IMR-90 (cell line): Measurements from ENCODE around the gene PPAT. TPM values are rescaled to one million over a fixed set of nuclear protein-coding genes. Genes with fewer than 3 reads are reported as not detected.

Experiments used
- ATAC-seq: fragments of 200-7000 bp; cut with Tn5 transposase; 2 replicates; pipeline ENCODE4 v1.9.1; 2020; ENCODE audit warnings: low read depth, mild to moderate bottlenecking, moderate library complexity
- BruUV-seq: library from RNA; stranded (reverse); fragments of 400-500 nt; replicated peaks from 2 replicates; lab custom pipeline; 2021; lab: Mats Ljungman, UMichigan
- CTCF ChIA-PET: fragments of 300-600 bp; formaldehyde crosslinking; extraction: SDS; loops from one replicate; lab custom pipeline; 2021; ENCODE audit warnings: antibody characterized with exemption; lab: Yijun Ruan, JAX
- POLR2A ChIA-PET: fragments of 300-600 bp; sonication (Branson Sonifier 250); formaldehyde crosslinking; loops from one replicate; lab custom pipeline; 2022; ENCODE audit warnings: antibody characterized with exemption; ENCODE audit not compliant: unreplicated experiment; lab: Charles Lee
- DNase-seq: peaks from one replicate; pipeline ENCODE4 v3.0.0; 2013
- H2AFZ ChIP-seq: replicated peaks from 2 replicates; pipeline ENCODE3; 2013; ENCODE audit warnings: low read length, mild to moderate bottlenecking; ENCODE audit not compliant: poor library complexity
- H2AK5ac ChIP-seq: 2 replicates; pipeline ENCODE4 v1.6.1; 2013; ENCODE audit warnings: low read depth, low read length, inconsistent platforms
- H2AK9ac ChIP-seq: replicated peaks from 2 replicates; pipeline ENCODE3; 2013; ENCODE audit warnings: mild to moderate bottlenecking, low read depth, low read length, moderate library complexity; ENCODE audit not compliant: poor library complexity
- H2BK120ac ChIP-seq: 2 replicates; pipeline ENCODE4 v1.6.1; 2013; ENCODE audit warnings: low read depth, low read length, inconsistent platforms
- H2BK15ac ChIP-seq: 3 replicates; pipeline ENCODE4 v1.6.1; 2013; ENCODE audit warnings: low read depth, low read length, inconsistent platforms
- H2BK20ac ChIP-seq: 2 replicates; pipeline ENCODE4 v1.6.1; 2013; ENCODE audit warnings: low read depth, mild to moderate bottlenecking, inconsistent platforms, low read length, moderate library complexity
- H2BK5ac ChIP-seq: 2 replicates; pipeline ENCODE4 v1.6.1; 2013; ENCODE audit warnings: mild to moderate bottlenecking, low read depth, low read length, inconsistent platforms; ENCODE audit not compliant: poor library complexity, severe bottlenecking
- H3K14ac ChIP-seq: replicated peaks from 2 replicates; pipeline ENCODE4 v1.6.1; 2013; ENCODE audit warnings: low read depth, low read length, inconsistent platforms
- H3K18ac ChIP-seq: 2 replicates; pipeline ENCODE4 v1.6.1; 2013; ENCODE audit warnings: low read depth, low read length, control low read depth
- H3K23ac ChIP-seq: 2 replicates; pipeline ENCODE4 v1.6.1; 2013; ENCODE audit warnings: low read depth, low read length, inconsistent platforms
- H3K27ac ChIP-seq: 2 replicates; pipeline ENCODE4 v1.5.1; 2013; ENCODE audit warnings: mild to moderate bottlenecking, control low read depth, low read length; ENCODE audit not compliant: insufficient read depth
- H3K27me3 ChIP-seq: 2 replicates; pipeline ENCODE4 v1.6.1; 2013; ENCODE audit warnings: low read length; ENCODE audit not compliant: control insufficient read depth, insufficient read depth
- H3K36me3 ChIP-seq: 2 replicates; pipeline ENCODE4 v1.6.1; 2013; ENCODE audit warnings: low read length, mixed read lengths; ENCODE audit not compliant: control insufficient read depth, insufficient read depth
- H3K4ac ChIP-seq: 2 replicates; pipeline ENCODE4 v1.6.1; 2013; ENCODE audit warnings: low read depth, low read length, inconsistent platforms
- H3K4me1 ChIP-seq: 2 replicates; pipeline ENCODE4 v1.6.1; 2013; ENCODE audit warnings: low read length, mixed read lengths; ENCODE audit not compliant: control insufficient read depth, insufficient read depth
- H3K4me2 ChIP-seq: 2 replicates; pipeline ENCODE4 v1.6.1; 2013; ENCODE audit warnings: low read depth, mild to moderate bottlenecking, control low read depth, low read length, moderate library complexity
- H3K4me3 ChIP-seq: 2 replicates; pipeline ENCODE4 v1.5.1; 2013; ENCODE audit warnings: low read depth, mild to moderate bottlenecking, control low read depth, low read length, moderate library complexity; ENCODE audit not compliant: insufficient read depth
- H3K56ac ChIP-seq: 2 replicates; pipeline ENCODE4 v1.6.1; 2013; ENCODE audit warnings: low read length, inconsistent platforms; ENCODE audit not compliant: insufficient read depth; ENCODE audit errors: extremely low read depth
- H3K79me1 ChIP-seq, 2 experiments: 2 replicates each; pipeline ENCODE4 v1.6.1; 2013; ENCODE audit warnings: low read length in 2 of 2, inconsistent platforms in 1 of 2, low read depth in 1 of 2
- H3K9ac ChIP-seq: 2 replicates; pipeline ENCODE4 v1.6.1; 2013; ENCODE audit warnings: low read depth, low read length, control low read depth
- H3K9me1 ChIP-seq: 2 replicates; pipeline ENCODE4 v1.6.1; 2013; ENCODE audit warnings: low read length, inconsistent platforms; ENCODE audit not compliant: insufficient read depth
- H3K9me3 ChIP-seq: 2 replicates; pipeline ENCODE4 v1.6.1; 2013; ENCODE audit warnings: low read length; ENCODE audit not compliant: control insufficient read depth, insufficient read depth
- H4K20me1 ChIP-seq: 2 replicates; pipeline ENCODE4 v1.6.1; 2013; ENCODE audit warnings: low read length, inconsistent platforms; ENCODE audit not compliant: insufficient read depth
- H4K5ac ChIP-seq: 2 replicates; pipeline ENCODE4 v1.6.1; 2013; ENCODE audit warnings: mild to moderate bottlenecking, low read depth, low read length, control low read depth
- H4K8ac ChIP-seq, 2 experiments: 2 replicates each; pipeline ENCODE4 v1.6.1; 2013; ENCODE audit warnings: low read depth in 2 of 2, low read length in 2 of 2, control low read depth in 1 of 2, inconsistent platforms in 1 of 2
- H4K91ac ChIP-seq: 2 replicates; pipeline ENCODE4 v1.6.1; 2013; ENCODE audit warnings: low read depth, low read length, inconsistent platforms; ENCODE audit not compliant: insufficient read depth
- ELK1 ChIP-seq: fragments of 150-350 bp; IDR thresholded peaks from 2 replicates; pipeline ENCODE4 v1.6.1; 2016; ENCODE audit warnings: low read depth, mild to moderate bottlenecking, low read length, moderate library complexity, borderline replicate concordance
- FOS ChIP-seq: fragments of 150-350 bp; IDR thresholded peaks from 2 replicates; pipeline ENCODE4 v1.6.1; 2016; ENCODE audit warnings: low read depth, low read length
- MAFK ChIP-seq: IDR thresholded peaks from 2 replicates; pipeline ENCODE4 v1.6.1; 2012; ENCODE audit warnings: low read depth, low read length, improper control_type of control experiment
- MXI1 ChIP-seq: IDR thresholded peaks from 2 replicates; pipeline ENCODE4 v1.6.1; 2012; ENCODE audit warnings: low read depth, mild to moderate bottlenecking, low read length, moderate library complexity, borderline replicate concordance
- RFX5 ChIP-seq: IDR thresholded peaks from 2 replicates; pipeline ENCODE4 v1.8.0; 2012; ENCODE audit warnings: low read depth, mild to moderate bottlenecking, low read length, moderate library complexity
- SMC3 ChIP-seq: fragments of 150-350 bp; IDR thresholded peaks from 2 replicates; pipeline ENCODE4 v1.6.1; 2016; ENCODE audit warnings: low read depth, mild to moderate bottlenecking, antibody characterized with exemption, low read length, moderate library complexity
- USF2 ChIP-seq: fragments of 150-350 bp; IDR thresholded peaks from 2 replicates; pipeline ENCODE4 v1.6.1; 2017; ENCODE audit warnings: mild to moderate bottlenecking, antibody characterized with exemption, low read length, low read depth
- WGBS, 2 experiments: methylation state at CpG; one replicate each; pipeline versions ENCODE4 v1.1.5 to v1.1.7; 2013; ENCODE audit warnings: missing lambda C conversion rate in 2 of 2; ENCODE audit not compliant: insufficient read length in 1 of 2; ENCODE audit errors: extremely low coverage in 2 of 2; 5-methylcytosine and 5-hydroxymethylcytosine counted together
- dilution Hi-C: fragments of 300-500 bp; cut with HindIII; formaldehyde crosslinking; loops from one replicate; pipeline ENCODE4 v1.14.3; 2018; ENCODE audit warnings: low sequenced_read_pairs; ENCODE audit not compliant: unreplicated experiment
- in situ Hi-C: fragments of 300-500 bp; cut with MboI; formaldehyde crosslinking; loops from 3 replicates; pipeline ENCODE4 v1.14.3; 2019; ENCODE audit warnings: low sequenced_read_pairs, inconsistent platforms, mixed read lengths
- intact Hi-C: fragments of 100-400 bp; cut with micrococcal nuclease; formaldehyde crosslinking; loops from 2 replicates; pipeline ENCODE4 v1.10.0; 2022
- polyA plus RNA-seq, 3 experiments: library from polyadenylated mRNA; depleted of rRNA; stranded (reverse); fragments of >200 nt; gene quantifications; 2 replicates each; pipeline ENCODE4 v1.2.3, GENCODE V29; 2012; ENCODE audit warnings: low replicate concordance in 1 of 3
- total RNA-seq: library from RNA; depleted of rRNA; stranded (reverse); fragments of >200 nt; gene quantifications from 2 replicates; pipeline ENCODE4 v1.2.3, GENCODE V29; 2012

The PPAT gene
- total and polyA plus RNA-seq, 2 of the 4 experiments (the other 2 are of a cell fraction) = 7.0 to 21.1 TPM

GRCh38 chr4:56468097-56468422 lies 32.6 kb upstream of the PPAT start:
- Histone ChIP-seq H4K20me1 (peaks cover 9% of the 10 kb centered on the region; the same call in 1 of the 2 replicates), H3K27me3 (no peaks in the 10 kb centered on the region), H3K9ac (peak overlapping the region; percentile 83), H3K23ac (peak overlapping the region; percentile 52), H2AK9ac (peak overlapping the region; percentile 66), H3K27ac (peak overlapping the region; percentile 90), H4K91ac (peak overlapping the region; percentile 56), H2BK120ac (no peak overlapping the region), H4K5ac (no peak overlapping the region), H3K4me1 (peaks cover 6% of the 10 kb centered on the region), H3K4ac (peak overlapping the region; percentile 56), H3K14ac (peak overlapping the region; percentile 47), H3K4me3 (peak overlapping the region; percentile 98), H3K9me3 (no peaks in the 10 kb centered on the region), H2BK20ac (no peak overlapping the region), H3K36me3 (peaks cover 8% of the 10 kb centered on the region), H3K4me2 (peak overlapping the region; percentile 76), H4K8ac (peak overlapping the region; percentile 87 to 95; a peak in 3 of 4 replicates), H2AFZ (peak overlapping the region; percentile 84), H2BK5ac (peak overlapping the region; percentile 69), H3K18ac (no peak overlapping the region), H3K56ac (peak overlapping the region; percentile 73), H2BK15ac (no peak overlapping the region), H2AK5ac (no peak overlapping the region), H3K79me1 (peaks cover 27 to 46% of the 10 kb centered on the region in 2 experiments), H3K9me1 (peaks cover 10% of the 10 kb centered on the region; the same call in 1 of the 2 replicates)
- ChIA-PET POLR2A (no interaction called here), CTCF (interaction anchor here (0.7 to 1.4 kb wide), 3 partner anchors 9 to 77 kb away, joined by 3 read pairs; no protein-coding TSS in a partner anchor)
- in situ Hi-C loops = no loop called here
- DNase-seq (peak; percentile 35), ATAC-seq (peak; percentile 24)
- WGBS, 2 experiments = 7% methylated on average over 5 of the region's 10 CpGs; no CpG with 5 or more reads in 1 of the 2 experiments
- no TSS peak for BruUV-seq
- intact Hi-C loops = no loop called here
- dilution Hi-C loops = no loop called here
- no peak for TF ChIP-seq USF2
- TF ChIP-seq FOS = no peak
- TF ChIP-seq SMC3 = no peak
- no peak for TF ChIP-seq MAFK
- TF ChIP-seq RFX5 = no peak
- TF ChIP-seq ELK1 = no peak
- TF ChIP-seq MXI1 = no peak
